Panc1 (cell line): ENCODE measurements around the gene PLEKHG7. TPM values are rescaled to one million over a fixed set of nuclear protein-coding genes. Genes with fewer than 3 reads are reported as not detected.

Experiments used
- ATAC-seq: fragments of 200-7000 bp; cut with Tn5 transposase; 2 replicates; pipeline ENCODE4 v1.9.1; 2020; ENCODE audit warnings: mild to moderate bottlenecking, moderate library complexity
- BruUV-seq: library from RNA; stranded (reverse); fragments of 400-500 nt; replicated peaks from 2 replicates; lab custom pipeline; 2021; lab: Mats Ljungman, UMichigan
- CTCF ChIA-PET: fragments of 300-600 bp; sonication (Branson Sonifier 250); formaldehyde crosslinking; loops from one replicate; lab custom pipeline; 2022; ENCODE audit warnings: antibody characterized with exemption; lab: Charles Lee
- POLR2A ChIA-PET: fragments of 300-600 bp; sonication (Branson Sonifier 250); formaldehyde crosslinking; loops from one replicate; lab custom pipeline; 2022; ENCODE audit warnings: antibody characterized with exemption; lab: Charles Lee
- DNase-seq: peaks from one replicate; pipeline ENCODE4 v3.0.0-alpha.2; 2010; ENCODE audit warnings: low read depth, low spot score
- H3K27ac ChIP-seq: 2 replicates; pipeline ENCODE4 v1.5.1; 2011; ENCODE audit warnings: mild to moderate bottlenecking, low read length, inconsistent platforms
- H3K27me3 ChIP-seq: fragments of 200-500 bp; sonication (Bioruptor generic); 2 replicates; pipeline ENCODE4 v1.6.0; 2014; ENCODE audit warnings: low read length, inconsistent platforms; ENCODE audit not compliant: control insufficient read depth, insufficient read depth
- H3K36me3 ChIP-seq: fragments of 200-500 bp; sonication (Bioruptor generic); 2 replicates; pipeline ENCODE4 v1.5.1; 2014; ENCODE audit warnings: inconsistent platforms, mild to moderate bottlenecking, low read length, moderate library complexity; ENCODE audit not compliant: control insufficient read depth, insufficient read depth
- H3K4me1 ChIP-seq: 2 replicates; pipeline ENCODE4 v1.5.1; 2011; ENCODE audit warnings: inconsistent platforms, mild to moderate bottlenecking, low read length, moderate library complexity; ENCODE audit not compliant: control insufficient read depth, insufficient read depth
- H3K4me3 ChIP-seq, 2 experiments: 2 replicates each; pipeline ENCODE4 v1.5.1; 2011 to 2012; ENCODE audit warnings: low read depth in 2 of 2, low read length in 2 of 2, mild to moderate bottlenecking in 2 of 2, inconsistent platforms in 1 of 2, moderate library complexity in 1 of 2
- H3K9me3 ChIP-seq: fragments of 200-500 bp; sonication (Bioruptor generic); 2 replicates; pipeline ENCODE4 v1.5.1; 2014; ENCODE audit warnings: low read depth, mild to moderate bottlenecking, inconsistent platforms, low read length, moderate library complexity; ENCODE audit not compliant: control insufficient read depth, insufficient read depth
- POLR2AphosphoS5 ChIP-seq: IDR thresholded peaks from 2 replicates; pipeline ENCODE4 v1.6.1; 2012; ENCODE audit warnings: mild to moderate bottlenecking, low read depth, low read length, moderate library complexity
- SIN3A ChIP-seq: IDR thresholded peaks from 2 replicates; pipeline ENCODE4 v1.6.1; 2012; ENCODE audit warnings: low read depth, mild to moderate bottlenecking, low read length, moderate library complexity, borderline replicate concordance; ENCODE audit not compliant: insufficient read depth
- TCF7L2 ChIP-seq: IDR thresholded peaks from 2 replicates; pipeline ENCODE4 v1.6.1; 2011; ENCODE audit warnings: mild to moderate bottlenecking, low read depth, low read length, inconsistent platforms
- in situ Hi-C: cut with HindIII; loops from 2 replicates; pipeline ENCODE4 v1.10.0; 2016; ENCODE audit warnings: low sequenced_read_pairs, low pct_unique_long_range_greater_than_20kb
- intact Hi-C: fragments of 100-400 bp; cut with micrococcal nuclease; formaldehyde crosslinking; loops from one replicate; pipeline ENCODE4 v1.10.0; 2022; ENCODE audit not compliant: unreplicated experiment
- total RNA-seq: library from RNA; stranded (reverse); gene quantifications from one replicate; pipeline ENCODE4 v1.2.1, GENCODE V29; 2021; ENCODE audit not compliant: unreplicated experiment
- TF ChIP-seq, protein P1 (sequence below), 2 experiments: IDR thresholded peaks; 2 replicates each; pipeline ENCODE4 v1.6.1; 2011 to 2012; ENCODE audit warnings: low read depth in 2 of 2, control low read depth in 1 of 2, low read length in 1 of 2, mild to moderate bottlenecking in 1 of 2, moderate library complexity in 1 of 2; ENCODE audit not compliant: insufficient read depth in 1 of 2
- TF ChIP-seq, protein P2 (sequence below): fragments of 450-650 bp; IDR thresholded peaks from 2 replicates; pipeline ENCODE4 v1.5.1; 2017; ENCODE audit warnings: mild to moderate bottlenecking

Gene PLEKHG7
- total RNA-seq, 1 experiment from 2014 or later, result not detected

DNA sequence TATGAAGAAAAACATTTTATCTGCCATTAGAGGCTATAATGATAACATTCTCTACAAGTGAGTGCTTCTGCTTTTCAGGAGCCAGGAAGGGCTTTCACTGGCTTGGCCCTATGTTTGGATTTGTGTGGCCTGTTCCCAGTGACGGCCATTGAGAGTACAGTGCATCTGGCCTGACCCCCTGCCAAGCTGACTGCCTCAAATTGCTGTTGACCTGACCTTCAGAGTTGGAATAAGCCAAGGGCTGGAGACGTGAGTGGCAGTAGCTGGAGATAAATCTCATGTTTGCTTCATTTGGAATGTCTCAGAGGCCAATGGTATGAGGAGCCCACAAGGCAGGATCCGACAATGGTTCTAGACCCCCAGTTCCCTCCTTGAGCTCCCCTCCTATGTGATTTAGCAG is 28.3 kb upstream of the PLEKHG7 start:
- H3K27ac ChIP-seq, result no peak overlapping the region
- no peaks in the 10 kb centered on the region for H3K9me3 ChIP-seq
- H3K36me3 ChIP-seq, result no peaks in the 10 kb centered on the region
- no peak for TF ChIP-seq TCF7L2
- TF ChIP-seq, protein P1, sequence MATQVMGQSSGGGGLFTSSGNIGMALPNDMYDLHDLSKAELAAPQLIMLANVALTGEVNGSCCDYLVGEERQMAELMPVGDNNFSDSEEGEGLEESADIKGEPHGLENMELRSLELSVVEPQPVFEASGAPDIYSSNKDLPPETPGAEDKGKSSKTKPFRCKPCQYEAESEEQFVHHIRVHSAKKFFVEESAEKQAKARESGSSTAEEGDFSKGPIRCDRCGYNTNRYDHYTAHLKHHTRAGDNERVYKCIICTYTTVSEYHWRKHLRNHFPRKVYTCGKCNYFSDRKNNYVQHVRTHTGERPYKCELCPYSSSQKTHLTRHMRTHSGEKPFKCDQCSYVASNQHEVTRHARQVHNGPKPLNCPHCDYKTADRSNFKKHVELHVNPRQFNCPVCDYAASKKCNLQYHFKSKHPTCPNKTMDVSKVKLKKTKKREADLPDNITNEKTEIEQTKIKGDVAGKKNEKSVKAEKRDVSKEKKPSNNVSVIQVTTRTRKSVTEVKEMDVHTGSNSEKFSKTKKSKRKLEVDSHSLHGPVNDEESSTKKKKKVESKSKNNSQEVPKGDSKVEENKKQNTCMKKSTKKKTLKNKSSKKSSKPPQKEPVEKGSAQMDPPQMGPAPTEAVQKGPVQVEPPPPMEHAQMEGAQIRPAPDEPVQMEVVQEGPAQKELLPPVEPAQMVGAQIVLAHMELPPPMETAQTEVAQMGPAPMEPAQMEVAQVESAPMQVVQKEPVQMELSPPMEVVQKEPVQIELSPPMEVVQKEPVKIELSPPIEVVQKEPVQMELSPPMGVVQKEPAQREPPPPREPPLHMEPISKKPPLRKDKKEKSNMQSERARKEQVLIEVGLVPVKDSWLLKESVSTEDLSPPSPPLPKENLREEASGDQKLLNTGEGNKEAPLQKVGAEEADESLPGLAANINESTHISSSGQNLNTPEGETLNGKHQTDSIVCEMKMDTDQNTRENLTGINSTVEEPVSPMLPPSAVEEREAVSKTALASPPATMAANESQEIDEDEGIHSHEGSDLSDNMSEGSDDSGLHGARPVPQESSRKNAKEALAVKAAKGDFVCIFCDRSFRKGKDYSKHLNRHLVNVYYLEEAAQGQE (IDR thresholded peaks at IDR 0.05; ENCODE audit: insufficient read depth in 1 of 2, low read depth in 2 of 2, low read length in 1 of 2), result no peak
- TF ChIP-seq SIN3A, result no peak
- TF ChIP-seq, protein P2, sequence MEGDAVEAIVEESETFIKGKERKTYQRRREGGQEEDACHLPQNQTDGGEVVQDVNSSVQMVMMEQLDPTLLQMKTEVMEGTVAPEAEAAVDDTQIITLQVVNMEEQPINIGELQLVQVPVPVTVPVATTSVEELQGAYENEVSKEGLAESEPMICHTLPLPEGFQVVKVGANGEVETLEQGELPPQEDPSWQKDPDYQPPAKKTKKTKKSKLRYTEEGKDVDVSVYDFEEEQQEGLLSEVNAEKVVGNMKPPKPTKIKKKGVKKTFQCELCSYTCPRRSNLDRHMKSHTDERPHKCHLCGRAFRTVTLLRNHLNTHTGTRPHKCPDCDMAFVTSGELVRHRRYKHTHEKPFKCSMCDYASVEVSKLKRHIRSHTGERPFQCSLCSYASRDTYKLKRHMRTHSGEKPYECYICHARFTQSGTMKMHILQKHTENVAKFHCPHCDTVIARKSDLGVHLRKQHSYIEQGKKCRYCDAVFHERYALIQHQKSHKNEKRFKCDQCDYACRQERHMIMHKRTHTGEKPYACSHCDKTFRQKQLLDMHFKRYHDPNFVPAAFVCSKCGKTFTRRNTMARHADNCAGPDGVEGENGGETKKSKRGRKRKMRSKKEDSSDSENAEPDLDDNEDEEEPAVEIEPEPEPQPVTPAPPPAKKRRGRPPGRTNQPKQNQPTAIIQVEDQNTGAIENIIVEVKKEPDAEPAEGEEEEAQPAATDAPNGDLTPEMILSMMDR, result no peak
- no peak for TF ChIP-seq POLR2AphosphoS5
- ChIA-PET POLR2A (no interaction called here), CTCF (no interaction called here)
- ATAC-seq, result no peak
- no peak for DNase-seq
- H3K27me3 ChIP-seq, result no peaks in the 10 kb centered on the region
- intact Hi-C loops (no loop called here), in situ Hi-C loops (no loop called here)
- no peak overlapping the region for H3K4me3 ChIP-seq
- no peaks in the 10 kb centered on the region for H3K4me1 ChIP-seq
- BruUV-seq, result no TSS peak

DNA sequence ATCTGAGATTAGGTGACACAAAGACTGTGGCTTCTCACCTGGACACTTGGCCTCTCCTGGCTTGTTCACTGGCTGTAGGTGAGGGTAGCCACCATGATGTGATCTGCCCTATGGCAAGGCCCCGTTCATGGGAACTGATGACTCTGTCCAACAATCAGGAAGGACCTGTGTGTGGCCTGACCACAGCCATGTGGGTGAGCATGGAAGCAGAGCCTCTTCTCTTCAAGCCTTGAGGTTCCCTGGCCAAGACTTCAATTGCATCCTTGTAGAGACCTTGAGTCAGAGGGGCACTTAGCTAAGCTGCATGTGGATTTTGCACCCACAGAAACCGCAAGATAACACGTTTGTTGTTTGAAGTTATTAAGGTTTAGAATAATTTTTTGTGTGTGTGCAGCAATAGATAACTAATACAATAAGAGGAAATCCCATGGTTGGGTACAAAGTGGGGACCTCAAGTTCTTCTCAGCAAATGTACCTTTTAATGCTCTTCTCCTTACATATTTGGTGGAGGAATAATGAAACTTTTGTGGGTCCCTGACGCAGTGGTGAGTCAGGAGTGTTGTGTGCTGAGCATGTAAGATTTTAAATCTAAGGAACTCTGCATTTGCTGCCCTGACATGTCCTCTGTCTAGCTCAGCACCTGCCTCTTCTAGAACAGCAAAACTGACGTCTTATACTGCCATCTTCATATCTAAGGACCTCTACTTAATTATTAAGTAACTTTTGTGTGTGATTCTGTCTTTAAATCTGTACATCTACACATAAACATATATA is 27.5 kb upstream of the PLEKHG7 start:
- intact Hi-C loops, result no loop called here
- BruUV-seq, result no TSS peak
- Histone ChIP-seq H3K36me3 (no peaks in the 10 kb centered on the region), H3K4me1 (no peaks in the 10 kb centered on the region), H3K4me3 (no peak overlapping the region), H3K9me3 (no peaks in the 10 kb centered on the region), H3K27me3 (no peaks in the 10 kb centered on the region), H3K27ac (no peak overlapping the region)
- ChIA-PET POLR2A (no interaction called here), CTCF (no interaction called here)
- DNase-seq (no peak), ATAC-seq (no peak)
- in situ Hi-C loops, result no loop called here
- TF ChIP-seq, protein P2, result no peak
- TF ChIP-seq POLR2AphosphoS5 (no peak), SIN3A (no peak), TCF7L2 (no peak)
- TF ChIP-seq, protein P1 (IDR thresholded peaks at IDR 0.05; ENCODE audit: insufficient read depth in 1 of 2, low read depth in 2 of 2, low read length in 1 of 2), result no peak
